PFSK-1 (cell line): ENCODE measurements around the gene ACP2.

Experiments used
- POLR2AphosphoS5 ChIP-seq: IDR thresholded peaks from 2 replicates; pipeline ENCODE4 v1.6.1; 2012; ENCODE audit warnings: low read depth, mild to moderate bottlenecking, control low read depth, low read length, moderate library complexity
- SIN3A ChIP-seq: IDR thresholded peaks from 2 replicates; pipeline ENCODE4 v1.6.1; 2012; ENCODE audit warnings: mild to moderate bottlenecking, low read length, moderate library complexity, borderline replicate concordance; ENCODE audit not compliant: insufficient read depth
- TAF1 ChIP-seq: IDR thresholded peaks from 2 replicates; pipeline ENCODE4 v1.6.1; 2012; ENCODE audit warnings: low read length, control low read depth, borderline replicate concordance; ENCODE audit not compliant: insufficient read depth
- TF ChIP-seq, protein P1 (sequence below), 2 experiments: IDR thresholded peaks; 2 replicates each; pipeline versions ENCODE4 v1.6.1 to v1.8.0; 2011 to 2012; ENCODE audit warnings: low read depth in 2 of 2, low read length in 2 of 2, control low read depth in 1 of 2, inconsistent platforms in 1 of 2, mild to moderate bottlenecking in 1 of 2, moderate library complexity in 1 of 2; ENCODE audit not compliant: insufficient read depth in 1 of 2

DNA sequence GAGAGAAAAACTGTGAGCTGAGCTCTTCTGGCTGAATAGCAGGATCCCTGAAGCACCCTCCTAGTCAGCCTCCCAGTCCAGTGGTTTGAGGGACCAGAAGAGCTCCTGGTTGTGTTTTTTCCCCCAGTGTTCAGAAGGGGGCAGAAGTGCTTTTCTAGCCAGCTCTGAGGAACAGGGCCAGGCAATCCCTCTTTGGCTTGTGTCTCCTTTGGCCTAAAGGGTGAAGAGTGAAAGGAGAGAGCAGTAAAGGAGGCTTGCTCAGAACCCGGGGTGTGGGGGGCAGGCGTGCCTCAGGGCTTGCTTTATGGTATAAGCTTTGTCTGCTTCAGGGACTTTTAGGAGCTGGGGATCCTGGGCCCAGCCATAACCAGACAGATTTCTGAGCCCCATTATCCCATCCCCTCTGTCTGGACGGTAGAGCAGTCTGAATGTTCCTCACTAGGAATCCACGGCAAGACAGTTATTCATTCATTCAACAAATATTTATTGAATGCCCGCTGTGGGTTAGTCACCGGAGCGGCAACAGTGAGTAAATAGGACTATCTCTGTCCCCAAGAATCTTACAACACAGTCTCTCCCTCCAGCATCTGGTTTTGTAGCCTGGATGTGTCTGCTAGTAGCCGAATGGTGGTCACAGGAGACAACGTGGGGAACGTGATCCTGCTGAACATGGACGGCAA, 14.5 kb downstream of the ACP2 start:
- TF ChIP-seq, protein P1, sequence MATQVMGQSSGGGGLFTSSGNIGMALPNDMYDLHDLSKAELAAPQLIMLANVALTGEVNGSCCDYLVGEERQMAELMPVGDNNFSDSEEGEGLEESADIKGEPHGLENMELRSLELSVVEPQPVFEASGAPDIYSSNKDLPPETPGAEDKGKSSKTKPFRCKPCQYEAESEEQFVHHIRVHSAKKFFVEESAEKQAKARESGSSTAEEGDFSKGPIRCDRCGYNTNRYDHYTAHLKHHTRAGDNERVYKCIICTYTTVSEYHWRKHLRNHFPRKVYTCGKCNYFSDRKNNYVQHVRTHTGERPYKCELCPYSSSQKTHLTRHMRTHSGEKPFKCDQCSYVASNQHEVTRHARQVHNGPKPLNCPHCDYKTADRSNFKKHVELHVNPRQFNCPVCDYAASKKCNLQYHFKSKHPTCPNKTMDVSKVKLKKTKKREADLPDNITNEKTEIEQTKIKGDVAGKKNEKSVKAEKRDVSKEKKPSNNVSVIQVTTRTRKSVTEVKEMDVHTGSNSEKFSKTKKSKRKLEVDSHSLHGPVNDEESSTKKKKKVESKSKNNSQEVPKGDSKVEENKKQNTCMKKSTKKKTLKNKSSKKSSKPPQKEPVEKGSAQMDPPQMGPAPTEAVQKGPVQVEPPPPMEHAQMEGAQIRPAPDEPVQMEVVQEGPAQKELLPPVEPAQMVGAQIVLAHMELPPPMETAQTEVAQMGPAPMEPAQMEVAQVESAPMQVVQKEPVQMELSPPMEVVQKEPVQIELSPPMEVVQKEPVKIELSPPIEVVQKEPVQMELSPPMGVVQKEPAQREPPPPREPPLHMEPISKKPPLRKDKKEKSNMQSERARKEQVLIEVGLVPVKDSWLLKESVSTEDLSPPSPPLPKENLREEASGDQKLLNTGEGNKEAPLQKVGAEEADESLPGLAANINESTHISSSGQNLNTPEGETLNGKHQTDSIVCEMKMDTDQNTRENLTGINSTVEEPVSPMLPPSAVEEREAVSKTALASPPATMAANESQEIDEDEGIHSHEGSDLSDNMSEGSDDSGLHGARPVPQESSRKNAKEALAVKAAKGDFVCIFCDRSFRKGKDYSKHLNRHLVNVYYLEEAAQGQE (IDR thresholded peaks at IDR 0.05; ENCODE audit: insufficient read depth in 1 of 2, low read depth in 2 of 2, low read length in 2 of 2): no peak
- TF ChIP-seq SIN3A (no peak), POLR2AphosphoS5 (no peak), TAF1 (no peak)
